WTC11 (cell line): ENCODE data around the gene POU5F1. TPM values are rescaled to one million over a fixed set of nuclear protein-coding genes. Genes with fewer than 3 reads are reported as not detected.
A peak's percentile ranks its signal among the peaks of the same experiment; 100 is the strongest.

ENCODE experiments used
- ATAC-seq: fragments of 200-7000 bp; cut with Tn5 transposase; 2 replicates; pipeline ENCODE4 v1.10.0; 2021; ENCODE audit warnings: mild to moderate bottlenecking, moderate library complexity
- CTCF ChIA-PET: fragments of 300-600 bp; sonication (Branson Sonifier 250); formaldehyde crosslinking; loops from one replicate; lab custom pipeline; 2021; ENCODE audit warnings: antibody characterized with exemption; lab: Charles Lee
- POLR2A ChIA-PET: fragments of 350-600 bp; sonication (Branson Sonifier 250); formaldehyde crosslinking; loops from one replicate; lab custom pipeline; 2021; ENCODE audit warnings: antibody characterized with exemption; lab: Charles Lee
- DNase-seq: peaks from one replicate; pipeline ENCODE4 v3.0.0; 2021; ENCODE audit warnings: low spot score
- H3K27ac Mint-ChIP-seq: 2 replicates; pipeline ENCODE4 v1.8.0; 2021; ENCODE audit warnings: mixed read lengths
- H3K27me3 Mint-ChIP-seq: 2 replicates; pipeline ENCODE4 v1.8.0; 2021; ENCODE audit warnings: low read depth, mild to moderate bottlenecking, moderate library complexity, mixed read lengths
- H3K36me3 Mint-ChIP-seq: 2 replicates; pipeline ENCODE4 v1.8.0; 2021; ENCODE audit warnings: mixed read lengths
- H3K4me1 Mint-ChIP-seq: 2 replicates; pipeline ENCODE4 v1.8.0; 2022; ENCODE audit warnings: mixed read lengths
- H3K4me3 Mint-ChIP-seq: 2 replicates; pipeline ENCODE4 v1.8.0; 2021; ENCODE audit warnings: mild to moderate bottlenecking, moderate library complexity, mixed read lengths
- H3K9me3 Mint-ChIP-seq: 2 replicates; pipeline ENCODE4 v1.8.0; 2021; ENCODE audit warnings: mixed read lengths
- ELF4 ChIP-seq: sonication (generic); formaldehyde crosslinking; IDR thresholded peaks from 2 replicates; pipeline ENCODE4 v1.8.1; 2022; ENCODE audit warnings: low read depth, mild to moderate bottlenecking, moderate library complexity, missing genetic modification reagents
- ESRRA ChIP-seq: sonication (generic); formaldehyde crosslinking; IDR thresholded peaks from 2 replicates; pipeline ENCODE4 v1.8.1; 2022; ENCODE audit warnings: mild to moderate bottlenecking, missing genetic modification reagents, borderline replicate concordance
- GTF2I ChIP-seq: fragments of 250-450 bp; sonication (Bioruptor Pico); conservative IDR thresholded peaks from 2 replicates; pipeline ENCODE4 v1.4.0; 2021; ENCODE audit warnings: mild to moderate bottlenecking
- JAZF1 ChIP-seq: fragments of 250-450 bp; sonication (Bioruptor Pico); IDR thresholded peaks from 2 replicates; pipeline ENCODE4 v1.9.0; 2021; ENCODE audit warnings: moderate library complexity, mild to moderate bottlenecking, inconsistent platforms
- NR1H2 ChIP-seq: sonication (generic); formaldehyde crosslinking; IDR thresholded peaks from 2 replicates; pipeline ENCODE4 v1.9.0; 2021; ENCODE audit warnings: mild to moderate bottlenecking, moderate library complexity, missing genetic modification reagents
- PRRX2 ChIP-seq: fragments of 250-450 bp; sonication (Bioruptor Pico); IDR thresholded peaks from 2 replicates; pipeline ENCODE4 v1.8.0; 2021; ENCODE audit warnings: mild to moderate bottlenecking
- RELA ChIP-seq: sonication (generic); formaldehyde crosslinking; IDR thresholded peaks from 2 replicates; pipeline ENCODE4 v1.8.1; 2022; ENCODE audit warnings: missing genetic modification reagents, mild to moderate bottlenecking, borderline replicate concordance
- SP1 ChIP-seq: sonication (generic); formaldehyde crosslinking; conservative IDR thresholded peaks from 2 replicates; pipeline ENCODE4 v1.8.1; 2022; ENCODE audit warnings: missing genetic modification reagents
- TCF7 ChIP-seq: sonication (generic); formaldehyde crosslinking; IDR thresholded peaks from 2 replicates; pipeline ENCODE4 v1.8.0; 2022; ENCODE audit warnings: mild to moderate bottlenecking, low read depth, missing genetic modification reagents, moderate library complexity
- ZNF121 ChIP-seq: sonication (generic); formaldehyde crosslinking; IDR thresholded peaks from 2 replicates; pipeline ENCODE4 v1.8.0; 2023; ENCODE audit warnings: missing genetic modification reagents
- total RNA-seq: library from RNA; stranded (reverse); gene quantifications from 3 replicates; pipeline ENCODE4 v1.2.3, GENCODE V29; 2021
- TF ChIP-seq, protein P1 (sequence below): fragments of 200-600 bp; IDR thresholded peaks from 2 replicates; pipeline ENCODE4 v1.8.0; 2022; ENCODE audit warnings: antibody characterized with exemption
- TF ChIP-seq, protein P2 (sequence below): sonication (generic); formaldehyde crosslinking; IDR thresholded peaks from 2 replicates; pipeline ENCODE4 v1.8.1; 2022; ENCODE audit warnings: mild to moderate bottlenecking, moderate library complexity, missing genetic modification reagents
- TF ChIP-seq, protein P3 (sequence below): fragments of 250-450 bp; sonication (Bioruptor Pico); IDR thresholded peaks from 2 replicates; pipeline ENCODE4 v1.9.0; 2021; ENCODE audit warnings: moderate library complexity, mild to moderate bottlenecking, inconsistent platforms, borderline replicate concordance
- TF ChIP-seq, protein P4 (sequence below): sonication (generic); formaldehyde crosslinking; IDR thresholded peaks from 2 replicates; pipeline ENCODE4 v1.8.1; 2023; ENCODE audit warnings: mild to moderate bottlenecking, missing genetic modification reagents, moderate library complexity
- TF ChIP-seq, protein P5 (sequence below): sonication (generic); formaldehyde crosslinking; IDR thresholded peaks from 2 replicates; pipeline ENCODE4 v1.8.1; 2023; ENCODE audit warnings: mild to moderate bottlenecking, missing genetic modification reagents, moderate library complexity
- TF ChIP-seq, protein P6 (sequence below): sonication (generic); formaldehyde crosslinking; IDR thresholded peaks from 2 replicates; pipeline ENCODE4 v1.8.1; 2022; ENCODE audit warnings: mild to moderate bottlenecking, missing genetic modification reagents, moderate library complexity, borderline replicate concordance
- TF ChIP-seq, protein P7 (sequence below): sonication (generic); formaldehyde crosslinking; IDR thresholded peaks from 2 replicates; pipeline ENCODE4 v1.8.0; 2022; ENCODE audit warnings: mild to moderate bottlenecking, missing genetic modification reagents
- TF ChIP-seq, protein P8 (sequence below): fragments of 250-450 bp; sonication (Bioruptor Pico); IDR thresholded peaks from 2 replicates; pipeline ENCODE4 v1.9.0; 2021; ENCODE audit warnings: mild to moderate bottlenecking

Gene POU5F1
- total RNA-seq, 1 experiment from 2014 or later: 2,735 TPM

DNA sequence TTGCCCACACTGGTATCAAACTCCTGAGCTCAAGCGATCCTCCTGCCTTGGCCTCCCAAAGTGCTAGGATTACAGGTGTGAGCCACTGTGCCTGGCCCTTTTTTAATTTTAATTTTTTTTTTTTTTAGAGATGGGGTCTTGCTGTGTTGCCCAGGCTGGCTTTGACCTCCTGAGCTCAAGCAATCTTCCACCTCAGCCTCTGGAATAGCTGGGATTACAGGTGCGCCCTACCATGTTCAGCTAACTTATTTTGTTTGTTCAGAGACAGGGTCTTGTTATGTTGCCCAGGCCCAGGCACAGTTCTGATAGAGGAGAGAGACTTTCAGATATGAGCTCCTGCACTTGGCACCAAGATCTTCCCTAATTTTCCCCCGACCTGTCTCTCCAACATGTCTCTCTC is 39.7 kb downstream of the POU5F1 start:
- peaks cover 4% of the 10 kb centered on the region; the same call in 1 of the 2 replicates for H3K9me3 Mint-ChIP-seq
- TF ChIP-seq PRRX2 (CRISPR knock-in tag): no peak
- TF ChIP-seq ZNF121 (CRISPR knock-in tag): peak; percentile 74; the same call in 1 of the 2 replicates
- TF ChIP-seq ELF4 (CRISPR knock-in tag): no peak
- TF ChIP-seq, all 79 proteins: peak for 1
- DNase-seq (no peak), ATAC-seq (no peak)
- Mint-ChIP-seq H3K4me1 (peaks cover 30% of the 10 kb centered on the region), H3K27me3 (peaks cover 10% of the 10 kb centered on the region), H3K27ac (no peak overlapping the region), H3K36me3 (no peaks in the 10 kb centered on the region), H3K4me3 (no peak overlapping the region)
- POLR2A ChIA-PET: interaction anchor here (0.8 kb wide), 1 partner anchor 1386 kb away, joined by 4 read pairs; no protein-coding TSS in a partner anchor
- CTCF ChIA-PET: interaction anchor here (0.8 to 6.8 kb wide), 8 partner anchors 9 to 79 kb away, joined by 3 to 90 read pairs (median 4); partner anchors contain the start of genes C6orf15 and PSORS1C1

DNA sequence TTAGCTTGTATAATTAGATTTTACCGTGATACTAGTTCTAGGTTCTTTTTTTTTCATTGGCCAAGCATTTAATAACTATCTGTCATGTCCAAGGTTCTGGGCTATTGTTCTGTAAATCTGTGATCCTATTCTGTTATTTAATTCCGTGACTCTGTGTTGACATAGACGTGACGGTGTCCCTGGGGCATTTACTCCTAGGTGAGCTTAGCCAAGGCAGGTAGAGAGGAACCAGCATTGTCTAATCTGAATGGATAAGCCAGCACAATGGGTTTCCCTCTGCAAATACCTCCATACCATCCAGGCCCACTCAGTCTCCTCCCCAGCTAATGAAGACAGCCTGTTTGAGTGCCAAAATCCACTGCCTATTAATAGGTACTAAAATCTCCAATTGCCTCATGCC is 41.4 kb downstream of the POU5F1 start:
- H3K27ac Mint-ChIP-seq: no peak overlapping the region

DNA sequence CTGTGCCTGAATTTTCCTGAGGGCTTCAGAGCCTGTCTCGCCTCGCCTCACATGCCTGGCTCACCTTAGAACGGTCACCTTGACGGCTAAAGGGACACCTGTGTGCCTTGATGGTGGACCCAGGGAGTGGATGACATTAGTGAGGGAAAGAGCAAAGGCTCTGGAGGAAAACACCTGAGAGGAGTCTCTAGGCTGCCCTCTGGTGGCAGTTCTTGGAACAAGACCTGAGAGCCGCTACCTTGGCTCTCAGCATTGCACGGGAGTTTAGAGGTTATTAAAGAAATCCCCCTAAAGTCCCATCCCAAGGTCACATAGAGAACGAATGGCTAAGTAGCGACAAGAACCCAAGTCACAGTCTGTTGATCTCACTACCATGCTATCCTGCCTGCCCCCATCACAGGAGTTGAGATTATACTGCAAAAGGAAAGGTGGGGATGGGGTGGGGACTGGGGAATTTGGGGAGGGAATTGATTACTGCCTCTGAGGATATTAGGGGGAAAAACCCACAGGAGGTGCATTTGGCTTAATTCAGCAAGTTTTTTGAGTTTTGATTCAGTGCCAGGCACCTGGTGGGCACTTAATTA is 42.3 kb downstream of the POU5F1 start:
- ATAC-seq (peak; percentile 75), DNase-seq (peak; percentile 88)
- H3K36me3 Mint-ChIP-seq: no peaks in the 10 kb centered on the region
- H3K9me3 Mint-ChIP-seq: peaks cover 4% of the 10 kb centered on the region; the same call in 1 of the 2 replicates
- H3K4me3 Mint-ChIP-seq: no peak overlapping the region
- peaks cover 10% of the 10 kb centered on the region for H3K27me3 Mint-ChIP-seq
- ChIA-PET CTCF (interaction anchor here (1.2 to 6.8 kb wide), 11 partner anchors 9 to 239 kb away, joined by 4 to 90 read pairs (median 9); partner anchors contain the start of genes C6orf15 and PSORS1C1), POLR2A (no interaction called here)
- no peak for TF ChIP-seq SP1
- TF ChIP-seq, protein P1, sequence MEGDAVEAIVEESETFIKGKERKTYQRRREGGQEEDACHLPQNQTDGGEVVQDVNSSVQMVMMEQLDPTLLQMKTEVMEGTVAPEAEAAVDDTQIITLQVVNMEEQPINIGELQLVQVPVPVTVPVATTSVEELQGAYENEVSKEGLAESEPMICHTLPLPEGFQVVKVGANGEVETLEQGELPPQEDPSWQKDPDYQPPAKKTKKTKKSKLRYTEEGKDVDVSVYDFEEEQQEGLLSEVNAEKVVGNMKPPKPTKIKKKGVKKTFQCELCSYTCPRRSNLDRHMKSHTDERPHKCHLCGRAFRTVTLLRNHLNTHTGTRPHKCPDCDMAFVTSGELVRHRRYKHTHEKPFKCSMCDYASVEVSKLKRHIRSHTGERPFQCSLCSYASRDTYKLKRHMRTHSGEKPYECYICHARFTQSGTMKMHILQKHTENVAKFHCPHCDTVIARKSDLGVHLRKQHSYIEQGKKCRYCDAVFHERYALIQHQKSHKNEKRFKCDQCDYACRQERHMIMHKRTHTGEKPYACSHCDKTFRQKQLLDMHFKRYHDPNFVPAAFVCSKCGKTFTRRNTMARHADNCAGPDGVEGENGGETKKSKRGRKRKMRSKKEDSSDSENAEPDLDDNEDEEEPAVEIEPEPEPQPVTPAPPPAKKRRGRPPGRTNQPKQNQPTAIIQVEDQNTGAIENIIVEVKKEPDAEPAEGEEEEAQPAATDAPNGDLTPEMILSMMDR: peak; percentile 90
- H3K4me1 Mint-ChIP-seq: peaks cover 42% of the 10 kb centered on the region
- H3K27ac Mint-ChIP-seq: peak overlapping the region; percentile 2; the same call in 1 of the 2 replicates

More for the DNA sequence above, 41.4 kb downstream of the POU5F1 start:
- peaks cover 4% of the 10 kb centered on the region; the same call in 1 of the 2 replicates for H3K9me3 Mint-ChIP-seq
- ChIA-PET POLR2A (interaction anchor here (0.6 kb wide), 1 partner anchor 32 kb away, joined by 8 read pairs; no protein-coding TSS in a partner anchor), CTCF (interaction anchor here (0.5 to 6.8 kb wide), 14 partner anchors 8 to 238 kb away, joined by 3 to 90 read pairs (median 4); partner anchors contain the start of genes C6orf15 and PSORS1C1)
- peaks cover 39% of the 10 kb centered on the region for H3K4me1 Mint-ChIP-seq
- DNase-seq: no peak
- no peak for TF ChIP-seq GTF2I (CRISPR knock-in tag)
- no peak for ATAC-seq
- peaks cover 10% of the 10 kb centered on the region for H3K27me3 Mint-ChIP-seq
- no peak overlapping the region for H3K4me3 Mint-ChIP-seq
- H3K36me3 Mint-ChIP-seq: no peaks in the 10 kb centered on the region

DNA sequence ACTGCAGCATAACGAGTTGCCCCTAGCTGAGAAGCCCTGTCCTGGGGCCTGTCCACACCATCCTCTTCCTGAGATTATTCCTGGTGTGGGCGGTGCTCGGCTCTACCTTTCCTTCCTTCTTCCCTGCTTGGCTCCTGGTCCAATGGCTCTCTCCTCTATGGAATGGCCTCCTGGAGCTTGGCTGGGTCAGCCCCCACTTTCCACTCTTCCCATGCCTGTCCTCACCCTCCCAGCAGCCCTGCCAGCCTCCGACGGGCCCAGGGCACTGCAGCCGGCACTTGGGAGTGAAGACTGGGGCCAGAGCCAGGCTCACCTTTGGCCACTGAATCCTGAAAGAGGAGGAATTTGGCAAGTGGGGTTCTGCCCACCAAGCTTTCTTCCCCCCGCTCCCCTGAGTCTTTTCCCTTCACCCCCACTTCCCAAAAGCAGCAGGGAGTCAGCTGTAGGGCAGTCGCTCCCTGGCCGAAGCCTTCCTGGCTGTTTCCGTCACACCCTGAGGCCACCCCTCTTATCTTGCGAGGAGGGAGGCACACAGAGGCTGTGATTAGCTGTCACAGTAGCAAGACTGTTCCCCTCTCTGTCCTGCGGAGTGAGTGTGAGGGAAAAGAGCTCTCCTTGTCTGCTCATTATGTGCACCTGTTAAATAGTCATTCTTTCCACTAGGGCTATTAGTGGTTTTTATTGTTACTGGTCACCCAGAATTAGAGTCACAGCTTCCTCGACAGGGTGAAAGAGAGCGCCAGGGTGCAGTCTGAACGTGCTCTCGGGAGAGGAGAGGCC is 43.9 kb downstream of the POU5F1 start:
- no peak overlapping the region for H3K27ac Mint-ChIP-seq
- peaks cover 4% of the 10 kb centered on the region; the same call in 1 of the 2 replicates for H3K9me3 Mint-ChIP-seq
- POLR2A ChIA-PET: interaction anchor here (0.6 kb wide), 1 partner anchor 33 kb away, joined by 3 read pairs; no protein-coding TSS in a partner anchor
- H3K4me3 Mint-ChIP-seq: no peak overlapping the region
- peaks cover 38% of the 10 kb centered on the region for H3K4me1 Mint-ChIP-seq
- CTCF ChIA-PET: interaction anchor here (0.5 to 6.8 kb wide), 12 partner anchors 10 to 272 kb away, joined by 3 to 90 read pairs (median 5); partner anchors contain the start of genes C6orf15, PSORS1C1 and TCF19
- no peaks in the 10 kb centered on the region for H3K36me3 Mint-ChIP-seq
- ATAC-seq (0 out of 2 replicates have a peak, but pooled peaks have one; percentile 12), DNase-seq (no peak)
- H3K27me3 Mint-ChIP-seq: peaks cover 10% of the 10 kb centered on the region
- TF ChIP-seq, protein P2, sequence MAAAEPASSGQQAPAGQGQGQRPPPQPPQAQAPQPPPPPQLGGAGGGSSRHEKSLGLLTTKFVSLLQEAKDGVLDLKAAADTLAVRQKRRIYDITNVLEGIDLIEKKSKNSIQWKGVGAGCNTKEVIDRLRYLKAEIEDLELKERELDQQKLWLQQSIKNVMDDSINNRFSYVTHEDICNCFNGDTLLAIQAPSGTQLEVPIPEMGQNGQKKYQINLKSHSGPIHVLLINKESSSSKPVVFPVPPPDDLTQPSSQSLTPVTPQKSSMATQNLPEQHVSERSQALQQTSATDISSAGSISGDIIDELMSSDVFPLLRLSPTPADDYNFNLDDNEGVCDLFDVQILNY (CRISPR knock-in tag): no peak
- TF ChIP-seq, protein P3, sequence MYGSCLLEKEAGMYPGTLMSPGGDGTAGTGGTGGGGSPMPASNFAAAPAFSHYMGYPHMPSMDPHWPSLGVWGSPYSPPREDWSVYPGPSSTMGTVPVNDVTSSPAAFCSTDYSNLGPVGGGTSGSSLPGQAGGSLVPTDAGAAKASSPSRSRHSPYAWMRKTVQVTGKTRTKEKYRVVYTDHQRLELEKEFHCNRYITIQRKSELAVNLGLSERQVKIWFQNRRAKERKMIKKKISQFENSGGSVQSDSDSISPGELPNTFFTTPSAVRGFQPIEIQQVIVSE: no peak
- TF ChIP-seq JAZF1 (CRISPR knock-in tag) (no peak), TCF7 (CRISPR knock-in tag) (no peak), ESRRA (no peak), NR1H2 (no peak), RELA (CRISPR knock-in tag) (no peak)
- TF ChIP-seq, protein P4, sequence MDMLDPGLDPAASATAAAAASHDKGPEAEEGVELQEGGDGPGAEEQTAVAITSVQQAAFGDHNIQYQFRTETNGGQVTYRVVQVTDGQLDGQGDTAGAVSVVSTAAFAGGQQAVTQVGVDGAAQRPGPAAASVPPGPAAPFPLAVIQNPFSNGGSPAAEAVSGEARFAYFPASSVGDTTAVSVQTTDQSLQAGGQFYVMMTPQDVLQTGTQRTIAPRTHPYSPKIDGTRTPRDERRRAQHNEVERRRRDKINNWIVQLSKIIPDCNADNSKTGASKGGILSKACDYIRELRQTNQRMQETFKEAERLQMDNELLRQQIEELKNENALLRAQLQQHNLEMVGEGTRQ: no peak
- TF ChIP-seq, protein P5, sequence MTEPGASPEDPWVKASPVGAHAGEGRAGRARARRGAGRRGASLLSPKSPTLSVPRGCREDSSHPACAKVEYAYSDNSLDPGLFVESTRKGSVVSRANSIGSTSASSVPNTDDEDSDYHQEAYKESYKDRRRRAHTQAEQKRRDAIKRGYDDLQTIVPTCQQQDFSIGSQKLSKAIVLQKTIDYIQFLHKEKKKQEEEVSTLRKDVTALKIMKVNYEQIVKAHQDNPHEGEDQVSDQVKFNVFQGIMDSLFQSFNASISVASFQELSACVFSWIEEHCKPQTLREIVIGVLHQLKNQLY (CRISPR knock-in tag): no peak
- TF ChIP-seq, protein P6, sequence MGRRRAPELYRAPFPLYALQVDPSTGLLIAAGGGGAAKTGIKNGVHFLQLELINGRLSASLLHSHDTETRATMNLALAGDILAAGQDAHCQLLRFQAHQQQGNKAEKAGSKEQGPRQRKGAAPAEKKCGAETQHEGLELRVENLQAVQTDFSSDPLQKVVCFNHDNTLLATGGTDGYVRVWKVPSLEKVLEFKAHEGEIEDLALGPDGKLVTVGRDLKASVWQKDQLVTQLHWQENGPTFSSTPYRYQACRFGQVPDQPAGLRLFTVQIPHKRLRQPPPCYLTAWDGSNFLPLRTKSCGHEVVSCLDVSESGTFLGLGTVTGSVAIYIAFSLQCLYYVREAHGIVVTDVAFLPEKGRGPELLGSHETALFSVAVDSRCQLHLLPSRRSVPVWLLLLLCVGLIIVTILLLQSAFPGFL: no peak
- TF ChIP-seq, protein P7, sequence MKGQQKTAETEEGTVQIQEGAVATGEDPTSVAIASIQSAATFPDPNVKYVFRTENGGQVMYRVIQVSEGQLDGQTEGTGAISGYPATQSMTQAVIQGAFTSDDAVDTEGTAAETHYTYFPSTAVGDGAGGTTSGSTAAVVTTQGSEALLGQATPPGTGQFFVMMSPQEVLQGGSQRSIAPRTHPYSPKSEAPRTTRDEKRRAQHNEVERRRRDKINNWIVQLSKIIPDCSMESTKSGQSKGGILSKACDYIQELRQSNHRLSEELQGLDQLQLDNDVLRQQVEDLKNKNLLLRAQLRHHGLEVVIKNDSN (CRISPR knock-in tag): no peak
- TF ChIP-seq, protein P8, sequence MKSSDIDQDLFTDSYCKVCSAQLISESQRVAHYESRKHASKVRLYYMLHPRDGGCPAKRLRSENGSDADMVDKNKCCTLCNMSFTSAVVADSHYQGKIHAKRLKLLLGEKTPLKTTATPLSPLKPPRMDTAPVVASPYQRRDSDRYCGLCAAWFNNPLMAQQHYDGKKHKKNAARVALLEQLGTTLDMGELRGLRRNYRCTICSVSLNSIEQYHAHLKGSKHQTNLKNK (CRISPR knock-in tag): no peak
